Measurements from ENCODE around the gene GFRA1.

GRCh38 chr10:116030576-116030975, 242.4 kb downstream of the GFRA1 start:
- no peak for TF ChIP-seq CTCF (optimal IDR thresholded peaks at IDR 0.05 in 1 of 3, IDR thresholded peaks at IDR 0.05 in 1 of 3, conservative IDR thresholded peaks at IDR 0.05 in 1 of 3; ENCODE audit: extremely low read depth in 1 of 3, insufficient read depth in 2 of 3, low read length in 3 of 3)
- no peak for TF ChIP-seq EZH2 (IDR thresholded peaks at IDR 0.05; ENCODE audit: low read length)
